Tibial nerve (tissue), 4 donors: ENCODE data around the gene OR10H1.
"Not testable (repeated sequence)": the region's sequence is repeated elsewhere in the genome, so short reads cannot be mapped to it uniquely, and the experiment has no call there.

Experiments
- EP300 ChIP-seq, 2 donors: sonication (generic); formaldehyde crosslinking; IDR thresholded peaks; one replicate each; pipeline ENCODE4 v1.6.1; 2017; ENCODE audit warnings: antibody characterized with exemption in 2 of 2, mild to moderate bottlenecking in 1 of 2
- POLR2A ChIP-seq, 2 donors: fragments of 450-650 bp; IDR thresholded peaks; one replicate each; pipeline ENCODE4 v1.6.1; 2017; ENCODE audit warnings: antibody characterized with exemption in 2 of 2, mild to moderate bottlenecking in 2 of 2, moderate library complexity in 2 of 2
- TF ChIP-seq, protein P1 (sequence below), 5 experiments: fragments of 200-600 bp in 3 of 5; fragments of 450-650 bp in 2 of 5; sonication (generic) in 3 of 5; IDR thresholded peaks; one replicate each; pipeline ENCODE4 v1.5.1; 2016 to 2019; ENCODE audit warnings: antibody characterized with exemption in 5 of 5, mild to moderate bottlenecking in 3 of 5, moderate library complexity in 2 of 5

DNA sequence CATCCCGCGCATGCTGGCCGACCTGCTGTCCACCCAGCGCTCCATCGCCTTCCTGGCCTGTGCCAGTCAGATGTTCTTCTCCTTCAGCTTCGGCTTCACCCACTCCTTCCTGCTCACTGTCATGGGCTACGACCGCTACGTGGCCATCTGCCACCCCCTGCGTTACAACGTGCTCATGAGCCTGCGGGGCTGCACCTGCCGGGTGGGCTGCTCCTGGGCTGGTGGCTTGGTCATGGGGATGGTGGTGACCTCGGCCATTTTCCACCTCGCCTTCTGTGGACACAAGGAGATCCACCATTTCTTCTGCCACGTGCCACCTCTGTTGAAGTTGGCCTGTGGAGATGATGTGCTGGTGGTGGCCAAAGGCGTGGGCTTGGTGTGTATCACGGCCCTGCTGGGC is 21.2 kb downstream of the OR10H1 start:
- TF ChIP-seq, protein P1, sequence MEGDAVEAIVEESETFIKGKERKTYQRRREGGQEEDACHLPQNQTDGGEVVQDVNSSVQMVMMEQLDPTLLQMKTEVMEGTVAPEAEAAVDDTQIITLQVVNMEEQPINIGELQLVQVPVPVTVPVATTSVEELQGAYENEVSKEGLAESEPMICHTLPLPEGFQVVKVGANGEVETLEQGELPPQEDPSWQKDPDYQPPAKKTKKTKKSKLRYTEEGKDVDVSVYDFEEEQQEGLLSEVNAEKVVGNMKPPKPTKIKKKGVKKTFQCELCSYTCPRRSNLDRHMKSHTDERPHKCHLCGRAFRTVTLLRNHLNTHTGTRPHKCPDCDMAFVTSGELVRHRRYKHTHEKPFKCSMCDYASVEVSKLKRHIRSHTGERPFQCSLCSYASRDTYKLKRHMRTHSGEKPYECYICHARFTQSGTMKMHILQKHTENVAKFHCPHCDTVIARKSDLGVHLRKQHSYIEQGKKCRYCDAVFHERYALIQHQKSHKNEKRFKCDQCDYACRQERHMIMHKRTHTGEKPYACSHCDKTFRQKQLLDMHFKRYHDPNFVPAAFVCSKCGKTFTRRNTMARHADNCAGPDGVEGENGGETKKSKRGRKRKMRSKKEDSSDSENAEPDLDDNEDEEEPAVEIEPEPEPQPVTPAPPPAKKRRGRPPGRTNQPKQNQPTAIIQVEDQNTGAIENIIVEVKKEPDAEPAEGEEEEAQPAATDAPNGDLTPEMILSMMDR (IDR thresholded peaks at IDR 0.05): not testable (repeated sequence)
- TF ChIP-seq POLR2A, EP300 (IDR thresholded peaks at IDR 0.05): not testable (repeated sequence)
